Natural killer cell (primary cell): ENCODE data around the gene PASK. TPM values are rescaled to one million over a fixed set of nuclear protein-coding genes. Genes with fewer than 3 reads are reported as not detected.

ENCODE experiments used
- ATAC-seq, 3 donors: fragments of 150-1000 bp in 2 of 3; fragments of 200-7000 bp in 1 of 3; cut with Tn5 transposase; 1 replicate in 1 of 3; 2 replicates in 2 of 3; pipeline ENCODE4 v1.10.0; 2021; ENCODE audit warnings: mild to moderate bottlenecking in 2 of 3, moderate library complexity in 2 of 3
- DNase-seq, 2 donors: peaks; one replicate each; pipeline versions ENCODE4 v3.0.0 to v3.0.0-alpha.2; 2013 to 2021; ENCODE audit warnings: mixed read lengths in 1 of 2
- H3K27ac ChIP-seq: one replicate; pipeline ENCODE4 v1.5.1; 2013; ENCODE audit warnings: mild to moderate bottlenecking, low read length
- H3K27me3 ChIP-seq: one replicate; pipeline ENCODE4 v1.6.1; 2013; ENCODE audit warnings: low read length; ENCODE audit not compliant: control insufficient read depth, insufficient read depth
- H3K36me3 ChIP-seq: one replicate; pipeline ENCODE4 v1.6.1; 2013; ENCODE audit warnings: low read length; ENCODE audit not compliant: control insufficient read depth, insufficient read depth
- H3K4me1 ChIP-seq: one replicate; pipeline ENCODE4 v1.6.1; 2013; ENCODE audit warnings: low read length; ENCODE audit not compliant: control insufficient read depth, insufficient read depth
- H3K4me3 ChIP-seq: one replicate; pipeline ENCODE4 v1.5.1; 2013; ENCODE audit warnings: low read length
- H3K9me3 ChIP-seq: one replicate; pipeline ENCODE4 v1.6.1; 2013; ENCODE audit warnings: low read length; ENCODE audit not compliant: control insufficient read depth, insufficient read depth
- H3K27ac Mint-ChIP-seq, 2 donors: one replicate each; pipeline ENCODE4 v1.8.0; 2022; ENCODE audit warnings: mild to moderate bottlenecking in 2 of 2, mixed read lengths in 2 of 2, moderate library complexity in 1 of 2
- H3K27me3 Mint-ChIP-seq, 2 donors: one replicate each; pipeline ENCODE4 v1.8.0; 2022; ENCODE audit warnings: low read depth in 2 of 2, mixed read lengths in 2 of 2
- H3K36me3 Mint-ChIP-seq: one replicate; pipeline ENCODE4 v1.8.0; 2022; ENCODE audit warnings: mixed read lengths
- H3K4me1 Mint-ChIP-seq, 2 donors: one replicate each; pipeline ENCODE4 v1.8.0; 2022; ENCODE audit warnings: mixed read lengths in 2 of 2
- H3K4me3 Mint-ChIP-seq: one replicate; pipeline ENCODE4 v1.8.0; 2022; ENCODE audit warnings: mild to moderate bottlenecking, moderate library complexity, mixed read lengths
- H3K9me3 Mint-ChIP-seq, 2 donors: one replicate each; pipeline ENCODE4 v1.8.0; 2022; ENCODE audit warnings: mixed read lengths in 2 of 2
- CTCF ChIP-seq: fragments of 200-600 bp; IDR thresholded peaks from one replicate; pipeline ENCODE4 v1.8.0; 2022; ENCODE audit warnings: antibody characterized with exemption
- WGBS: methylation state at CpG from one replicate; pipeline ENCODE4 v1.1.7; 2013; ENCODE audit warnings: missing lambda C conversion rate; ENCODE audit not compliant: insufficient coverage; 5-methylcytosine and 5-hydroxymethylcytosine counted together
- intact Hi-C: fragments of 100-400 bp; cut with micrococcal nuclease; formaldehyde crosslinking; loops from one replicate; pipeline ENCODE4 v1.14.2; 2022
- total RNA-seq, 4 donors: library from RNA; stranded (reverse); fragments of 120-200 nt in 1 of 4; gene quantifications; one replicate each; pipeline versions ENCODE4 v1.2.3 to v1.2.4, GENCODE V29; 2013 to 2022

Gene PASK
- total RNA-seq, 3 donors from 2014 or later (not counting 1 experiment from before 2014, with no cell fraction given): 27.9 to 45.2 (median 36.2) TPM

- Histone ChIP-seq H3K36me3 (peaks cover 2% of the 10 kb centered on the region), H3K27me3 (no peaks in the 10 kb centered on the region), H3K4me3 (no peak overlapping the region), H3K27ac (no peak overlapping the region), H3K4me1 (peaks cover 33% of the 10 kb centered on the region), H3K9me3 (no peaks in the 10 kb centered on the region)
- WGBS: 95% methylated on average over 16 of the region's 16 CpGs
- intact Hi-C loops: no loop called here
- TF ChIP-seq CTCF: no peak
- no peaks in the 10 kb centered on the region for H3K4me1 Mint-ChIP-seq
- no peaks in the 10 kb centered on the region for H3K36me3 Mint-ChIP-seq
- no peak for DNase-seq
- H3K27ac Mint-ChIP-seq: no peak overlapping the region
- no peaks in the 10 kb centered on the region for H3K9me3 Mint-ChIP-seq
- ATAC-seq: no peak
- H3K27me3 Mint-ChIP-seq: no peaks in the 10 kb centered on the region
- no peak overlapping the region for H3K4me3 Mint-ChIP-seq
Observed at GRCh38 chr2:241130316-241130715, 19.0 kb downstream of the PASK start.

GRCh38 chr2:241129086-241129871 is 20.0 kb downstream of the PASK start:
- DNase-seq: no peak
- H3K9me3 Mint-ChIP-seq: no peaks in the 10 kb centered on the region
- Histone ChIP-seq H3K4me1 (peaks cover 33% of the 10 kb centered on the region), H3K36me3 (no peaks in the 10 kb centered on the region), H3K27me3 (no peaks in the 10 kb centered on the region), H3K9me3 (no peaks in the 10 kb centered on the region), H3K27ac (no peak overlapping the region), H3K4me3 (no peak overlapping the region)
- no peaks in the 10 kb centered on the region for H3K27me3 Mint-ChIP-seq
- no peaks in the 10 kb centered on the region for H3K4me1 Mint-ChIP-seq
- TF ChIP-seq CTCF: no peak
- H3K4me3 Mint-ChIP-seq: no peak overlapping the region
- 77% methylated on average over 12 of the region's 12 CpGs for WGBS
- ATAC-seq: no peak
- H3K27ac Mint-ChIP-seq: no peak overlapping the region
- no peaks in the 10 kb centered on the region for H3K36me3 Mint-ChIP-seq
- intact Hi-C loops: no loop called here

GRCh38 chr2:241128266-241128665 is 21.0 kb downstream of the PASK start:
- no peaks in the 10 kb centered on the region for H3K27me3 ChIP-seq
- TF ChIP-seq CTCF: no peak
- H3K4me1 ChIP-seq: peaks cover 33% of the 10 kb centered on the region
- Mint-ChIP-seq H3K4me1 (no peaks in the 10 kb centered on the region), H3K9me3 (no peaks in the 10 kb centered on the region), H3K27ac (peak overlapping the region in 1 of 2 donors; percentile 50), H3K4me3 (no peak overlapping the region), H3K27me3 (no peaks in the 10 kb centered on the region), H3K36me3 (no peaks in the 10 kb centered on the region)
- 91% methylated on average over 8 of the region's 8 CpGs for WGBS
- H3K9me3 ChIP-seq: no peaks in the 10 kb centered on the region
- intact Hi-C loops: no loop called here
- H3K4me3 ChIP-seq: no peak overlapping the region
- H3K27ac ChIP-seq: peak overlapping the region; percentile 83
- ATAC-seq (no peak), DNase-seq (no peak)
- no peaks in the 10 kb centered on the region for H3K36me3 ChIP-seq

- H3K36me3 Mint-ChIP-seq: no peaks in the 10 kb centered on the region
- peaks cover 33% of the 10 kb centered on the region for H3K4me1 ChIP-seq
- no peaks in the 10 kb centered on the region for H3K9me3 Mint-ChIP-seq
- TF ChIP-seq CTCF: no peak
- H3K9me3 ChIP-seq: no peaks in the 10 kb centered on the region
- ATAC-seq (no peak), DNase-seq (no peak)
- intact Hi-C loops: no loop called here
- H3K4me1 Mint-ChIP-seq: no peaks in the 10 kb centered on the region
- H3K4me3 ChIP-seq: no peak overlapping the region
- H3K27me3 ChIP-seq: no peaks in the 10 kb centered on the region
- WGBS: 96% methylated on average over 18 of the region's 18 CpGs
- peak overlapping the region; percentile 51 for H3K27ac ChIP-seq
- no peaks in the 10 kb centered on the region for H3K27me3 Mint-ChIP-seq
- no peak overlapping the region for H3K4me3 Mint-ChIP-seq
- H3K36me3 ChIP-seq: peaks cover 5% of the 10 kb centered on the region
- H3K27ac Mint-ChIP-seq: no peak overlapping the region
Observed at GRCh38 chr2:241126771-241127202, 22.5 kb downstream of the PASK start.
